GM12872 (cell line): ENCODE data around the gene FOCAD.

ENCODE experiments used
- CTCF ChIP-seq: IDR thresholded peaks from 3 replicates; pipeline ENCODE4 v1.5.1; 2011; ENCODE audit warnings: low read depth, mild to moderate bottlenecking, low read length, moderate library complexity; ENCODE audit not compliant: insufficient read depth

Gene FOCAD

DNA sequence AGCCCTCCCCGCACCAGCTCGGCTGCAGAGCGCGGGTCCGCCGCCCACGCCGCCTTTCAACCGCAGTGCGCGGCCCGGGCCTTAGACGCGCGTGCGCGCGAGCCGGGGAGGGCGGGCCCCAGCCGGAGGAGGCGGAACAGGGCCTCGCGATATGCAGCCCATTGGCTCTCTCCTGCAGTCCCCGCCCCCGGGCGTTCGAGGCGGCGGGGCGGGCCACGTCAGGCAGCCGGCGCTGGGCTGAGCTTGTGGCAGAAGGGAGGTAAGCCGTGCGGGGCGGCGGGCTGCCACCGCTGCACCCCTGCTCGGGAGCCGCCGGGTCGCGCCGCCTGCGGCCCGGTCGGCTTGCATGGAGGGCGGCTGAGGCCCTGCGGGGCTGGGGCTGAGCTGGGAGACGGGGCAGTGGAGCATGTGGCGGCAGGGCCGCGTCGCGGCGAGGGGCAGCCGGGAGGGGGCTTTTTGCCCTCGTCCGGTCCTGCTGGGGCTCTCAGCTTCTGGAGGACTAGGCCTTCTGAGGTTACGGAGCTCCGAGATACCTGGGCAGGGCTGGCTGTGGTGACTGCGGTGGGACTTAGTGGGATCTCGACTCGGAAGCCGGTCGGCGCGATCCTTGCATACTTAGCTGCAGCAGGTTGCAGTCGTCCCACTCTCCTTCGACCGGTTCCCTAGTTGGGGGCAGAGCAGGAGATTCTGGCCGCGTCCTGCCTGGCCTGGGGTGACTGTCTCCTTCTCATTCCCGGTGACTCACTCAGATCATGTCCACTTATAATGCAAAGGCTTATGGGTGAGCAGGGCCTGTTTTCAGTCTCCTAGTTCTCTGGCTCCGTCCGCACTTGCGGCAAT, at the start of gene FOCAD:
Gene FOCAD (plus strand): TSS at position 225 of the 840 bp plus-strand sequence. CDS start 31,095 bp downstream, outside the sequence.
- TF ChIP-seq CTCF: 0 out of 3 replicates have a peak, but pooled peaks have one; percentile 6

DNA sequence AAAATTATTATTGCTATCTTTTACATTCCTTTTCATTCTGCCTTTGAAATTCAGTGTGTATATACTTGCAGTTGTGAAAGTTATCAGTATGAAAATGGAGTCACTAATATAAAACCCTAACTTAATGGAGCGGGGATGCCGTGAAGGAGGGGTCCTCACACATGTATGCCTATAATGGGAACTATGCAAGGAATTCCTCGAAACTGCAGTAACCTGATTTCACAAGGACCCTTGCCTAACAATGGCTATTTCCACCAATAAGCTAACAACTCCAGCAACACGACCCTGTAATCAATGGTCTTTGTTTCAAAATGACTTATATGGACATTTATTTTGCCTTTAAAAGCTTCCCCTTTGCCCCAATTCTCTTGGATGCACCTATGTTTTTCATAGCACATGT, 49.2 kb upstream of the FOCAD start:
- no peak for TF ChIP-seq CTCF

DNA sequence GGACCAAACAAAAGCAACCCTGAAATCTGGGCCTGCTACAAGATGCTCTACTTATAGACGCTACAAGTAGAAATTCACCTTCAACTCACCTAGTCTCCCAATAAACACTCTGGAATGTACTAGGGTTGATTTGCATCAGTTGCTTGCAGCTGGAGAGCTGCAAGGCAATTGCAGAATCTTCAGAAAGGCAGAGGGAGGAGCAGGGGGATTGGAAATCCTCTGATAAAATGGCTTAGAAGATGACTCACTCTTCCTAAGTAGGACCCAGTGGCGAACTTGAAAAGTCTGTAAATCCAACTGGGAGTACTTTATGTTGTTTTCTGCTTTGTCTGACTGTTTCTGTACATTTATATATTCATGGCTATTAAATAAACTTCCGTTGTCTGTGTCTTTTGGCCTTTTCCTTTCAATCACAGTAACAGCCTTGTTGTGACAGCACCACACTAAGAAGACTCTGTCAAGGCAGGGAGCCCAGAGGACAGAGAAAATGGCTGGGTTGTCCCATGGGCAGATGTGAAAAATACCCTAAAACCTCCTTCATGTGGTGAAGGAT, 47.1 kb upstream of the FOCAD start:
- no peak for TF ChIP-seq CTCF

GRCh38 chr9:20640331-20641187, 43.5 kb upstream of the FOCAD start:
- TF ChIP-seq CTCF: no peak

- no peak for TF ChIP-seq CTCF
Observed at GRCh38 chr9:20642045-20642444, 42.0 kb upstream of the FOCAD start.

- TF ChIP-seq CTCF: no peak
Observed at GRCh38 chr9:20643660-20644059, 40.4 kb upstream of the FOCAD start.

GRCh38 chr9:20646656-20647055, 37.4 kb upstream of the FOCAD start:
- no peak for TF ChIP-seq CTCF
